ENCODE data around the gene UMOD. TPM values are rescaled to one million over a fixed set of nuclear protein-coding genes. Genes with fewer than 3 reads are reported as not detected.

UMOD gene
- polyA plus RNA-seq, 1 donor = not detected

- DNase-seq (ENCODE audit: low read depth) = no peak
These were observed 50.1 kb downstream of the UMOD start for GRCh38 chr16:20302389-20302788.

DNA sequence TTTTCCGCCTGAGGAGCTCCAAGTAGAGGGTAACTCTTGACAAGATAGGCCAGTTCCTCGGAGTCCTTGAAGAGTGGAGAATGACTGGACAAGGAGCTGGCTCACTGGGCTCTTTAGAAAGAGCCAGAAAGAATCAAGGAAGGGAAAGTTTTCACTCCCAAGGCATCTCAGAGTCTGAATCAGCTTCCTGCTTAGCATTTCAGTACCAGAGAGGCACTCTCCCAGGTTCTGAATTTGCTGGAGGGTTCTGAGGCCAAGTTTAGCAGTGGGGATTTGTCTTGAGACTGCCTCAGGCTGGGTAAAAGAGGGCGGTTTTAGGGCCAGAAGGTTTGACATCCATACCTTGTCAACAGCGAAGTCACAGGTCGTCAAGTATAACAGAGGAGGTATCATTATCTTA is 50.7 kb downstream of the UMOD start:
- no peak for DNase-seq (ENCODE audit: low read depth)

- DNase-seq (ENCODE audit: low read depth) = no peak
These were observed 52.0 kb downstream of the UMOD start for GRCh38 chr16:20300312-20301097.

DNA sequence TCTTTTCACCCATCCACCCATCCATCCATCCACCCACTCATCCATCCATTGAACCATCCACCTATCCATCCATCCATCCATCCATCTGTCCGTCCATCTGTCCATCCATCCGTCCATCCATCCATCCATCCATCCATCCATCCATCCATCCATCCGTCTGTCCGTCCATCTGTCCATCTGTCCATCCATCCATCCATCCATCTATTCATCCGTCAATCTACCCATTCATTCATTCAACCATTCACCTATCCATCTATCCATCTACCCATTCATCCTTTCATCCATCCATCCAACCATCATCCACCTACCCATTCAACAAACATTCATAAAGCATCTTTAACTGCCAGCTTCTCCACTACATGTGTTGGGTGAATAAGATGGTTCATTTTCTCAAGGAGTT is 54.1 kb downstream of the UMOD start:
- DNase-seq (ENCODE audit: low read depth) = no peak

GRCh38 chr16:20291208-20292206 is 61.0 kb downstream of the UMOD start:
- no peak for DNase-seq (ENCODE audit: low read depth)

GRCh38 chr16:20289571-20289970 is 62.9 kb downstream of the UMOD start:
- DNase-seq (ENCODE audit: low read depth) = no peak

- no peak for DNase-seq (ENCODE audit: low read depth)
These were observed 66.5 kb downstream of the UMOD start for GRCh38 chr16:20285993-20286499.

Other genes with a start within 250 kb of the UMOD start
- gene GP2, start 25.2 kb downstream of the UMOD start, polyA plus RNA-seq (ENCODE audit: insufficient read length) = not detected
- gene PDILT, start 52.0 kb upstream of the UMOD start, polyA plus RNA-seq (ENCODE audit: insufficient read length) = not detected
- 0.19 TPM for gene ACSM5, start 56.8 kb upstream of the UMOD start, polyA plus RNA-seq (ENCODE audit: insufficient read length)
- gene ACSM2A, start 98.8 kb upstream of the UMOD start, polyA plus RNA-seq (ENCODE audit: insufficient read length) = 0.35 TPM
- gene ACSM2B, start 223.7 kb upstream of the UMOD start, polyA plus RNA-seq (ENCODE audit: insufficient read length) = 0.42 TPM

Measured in forelimb muscle (tissue), 1 donor.